ENCODE results near the gene STMN3. TPM values are rescaled to one million over a fixed set of nuclear protein-coding genes. Genes with fewer than 3 reads are reported as not detected.
"Not testable (repeated sequence)": the region's sequence is repeated elsewhere in the genome, so short reads cannot be mapped to it uniquely, and the experiment has no call there.

STMN3 gene
- total and polyA plus RNA-seq, 11 donors, result 2.9 to 15.6 (median 5.2) TPM

DNA sequence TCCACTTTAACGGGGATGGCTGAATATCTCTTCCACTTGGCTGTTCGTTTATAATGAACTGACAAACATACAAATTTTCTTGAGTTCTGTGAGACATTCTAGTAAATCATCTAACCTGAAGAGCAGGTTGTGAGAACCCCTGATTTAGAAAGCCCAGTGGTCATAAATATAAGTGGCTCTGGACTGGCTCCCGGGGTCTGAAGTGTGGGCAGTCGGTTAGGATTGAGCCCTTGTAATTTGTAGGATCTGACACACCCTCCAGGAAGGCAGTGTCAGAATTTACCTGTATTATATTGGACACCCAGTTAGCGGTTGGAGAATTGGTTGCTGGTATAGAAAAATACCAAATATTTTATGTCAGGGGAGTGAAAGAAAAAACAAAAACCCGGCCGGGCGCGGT is 19.5 kb downstream of the STMN3 start:
- ATAC-seq, result no peak
- H3K36me3 ChIP-seq, result no peaks in the 10 kb centered on the region
- peaks cover 0 to 58% (median 5%) of the 10 kb centered on the region in 12 donors for H3K4me1 ChIP-seq
- H3K9me3 ChIP-seq, result no peaks in the 10 kb centered on the region
- no peak overlapping the region for H3K4me3 ChIP-seq
- no peak for DNase-seq
- peak overlapping the region in 1 of 12 donors; percentile 46 for H3K27ac ChIP-seq
- WGBS, 4 donors, result 86 to 91% (median 88%) methylated on average over 9 of the region's 9 CpGs
- TF ChIP-seq POLR2A (IDR thresholded peaks at IDR 0.05), result no peak
- TF ChIP-seq, protein P1, sequence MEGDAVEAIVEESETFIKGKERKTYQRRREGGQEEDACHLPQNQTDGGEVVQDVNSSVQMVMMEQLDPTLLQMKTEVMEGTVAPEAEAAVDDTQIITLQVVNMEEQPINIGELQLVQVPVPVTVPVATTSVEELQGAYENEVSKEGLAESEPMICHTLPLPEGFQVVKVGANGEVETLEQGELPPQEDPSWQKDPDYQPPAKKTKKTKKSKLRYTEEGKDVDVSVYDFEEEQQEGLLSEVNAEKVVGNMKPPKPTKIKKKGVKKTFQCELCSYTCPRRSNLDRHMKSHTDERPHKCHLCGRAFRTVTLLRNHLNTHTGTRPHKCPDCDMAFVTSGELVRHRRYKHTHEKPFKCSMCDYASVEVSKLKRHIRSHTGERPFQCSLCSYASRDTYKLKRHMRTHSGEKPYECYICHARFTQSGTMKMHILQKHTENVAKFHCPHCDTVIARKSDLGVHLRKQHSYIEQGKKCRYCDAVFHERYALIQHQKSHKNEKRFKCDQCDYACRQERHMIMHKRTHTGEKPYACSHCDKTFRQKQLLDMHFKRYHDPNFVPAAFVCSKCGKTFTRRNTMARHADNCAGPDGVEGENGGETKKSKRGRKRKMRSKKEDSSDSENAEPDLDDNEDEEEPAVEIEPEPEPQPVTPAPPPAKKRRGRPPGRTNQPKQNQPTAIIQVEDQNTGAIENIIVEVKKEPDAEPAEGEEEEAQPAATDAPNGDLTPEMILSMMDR (IDR thresholded peaks at IDR 0.05), result no peak
- intact Hi-C loops (cut with DNase I), result no loop called here
- H3K27me3 ChIP-seq, result no peaks in the 10 kb centered on the region

- H3K9me3 ChIP-seq; intact Hi-C loops (cut with DNase I); H3K36me3 ChIP-seq; H3K27me3 ChIP-seq; H3K4me3 ChIP-seq: not testable (repeated sequence)
- 46 to 61% (median 60%) methylated on average over 10 of the region's 10 CpGs for WGBS, 4 donors
- ATAC-seq, result peak in 1 of 4 donors; percentile 14
- DNase-seq, result peak in 3 of 5 donors; percentile 42 to 51 (median 46)
- Histone ChIP-seq H3K4me1 (peaks cover 0 to 50% (median 10%) of the 10 kb centered on the region in 12 donors), H3K27ac (peak overlapping the region in 11 of 12 donors; percentile 8 to 75 (median 47))
- TF ChIP-seq POLR2A (IDR thresholded peaks at IDR 0.05), result peak in 1 of 2 donors; percentile 19
Measured at GRCh38 chr20:63631426-63631825, 21.8 kb downstream of the STMN3 start.

GRCh38 chr20:63630956-63631355 is 22.3 kb downstream of the STMN3 start:
- H3K27ac ChIP-seq, result peak overlapping the region in 11 of 12 donors; percentile 8 to 75 (median 47)
- H3K9me3 ChIP-seq; H3K36me3 ChIP-seq; intact Hi-C loops (cut with DNase I); H3K27me3 ChIP-seq; ATAC-seq; H3K4me3 ChIP-seq: not testable (repeated sequence)
- 89 to 96% (median 95%) methylated on average over 6 of the region's 6 CpGs for WGBS, 4 donors
- peaks cover 0 to 46% (median 11%) of the 10 kb centered on the region in 12 donors for H3K4me1 ChIP-seq
- DNase-seq, result peak in 2 of 5 donors; percentile 2 to 3

GRCh38 chr20:63628246-63628975 is 24.8 kb downstream of the STMN3 start:
- ATAC-seq (peak; percentile 48 to 73 (median 66)), DNase-seq (peak; percentile 63 to 77 (median 67))
- no peaks in the 10 kb centered on the region for H3K27me3 ChIP-seq
- H3K4me1 ChIP-seq, result peaks cover 0 to 39% (median 15%) of the 10 kb centered on the region in 12 donors
- H3K4me3 ChIP-seq, result peak overlapping the region; percentile 58 to 99 (median 88)
- H3K27ac ChIP-seq, result peak overlapping the region in 11 of 12 donors; percentile 66 to 99 (median 94)
- no peaks in the 10 kb centered on the region for H3K9me3 ChIP-seq
- intact Hi-C loops (cut with DNase I), result loop anchor here in 1 of 10 donors (10.0 kb wide), 1 partner anchor 236 kb away; the partner anchor contains the start of genes ABHD16B and TPD52L2
- 23 to 42% (median 30%) methylated on average over 22 of the region's 22 CpGs for WGBS, 4 donors
- no peaks in the 10 kb centered on the region for H3K36me3 ChIP-seq
- no peak for TF ChIP-seq POLR2A (IDR thresholded peaks at IDR 0.05)
- TF ChIP-seq, protein P1 (IDR thresholded peaks at IDR 0.05), result no peak

DNA sequence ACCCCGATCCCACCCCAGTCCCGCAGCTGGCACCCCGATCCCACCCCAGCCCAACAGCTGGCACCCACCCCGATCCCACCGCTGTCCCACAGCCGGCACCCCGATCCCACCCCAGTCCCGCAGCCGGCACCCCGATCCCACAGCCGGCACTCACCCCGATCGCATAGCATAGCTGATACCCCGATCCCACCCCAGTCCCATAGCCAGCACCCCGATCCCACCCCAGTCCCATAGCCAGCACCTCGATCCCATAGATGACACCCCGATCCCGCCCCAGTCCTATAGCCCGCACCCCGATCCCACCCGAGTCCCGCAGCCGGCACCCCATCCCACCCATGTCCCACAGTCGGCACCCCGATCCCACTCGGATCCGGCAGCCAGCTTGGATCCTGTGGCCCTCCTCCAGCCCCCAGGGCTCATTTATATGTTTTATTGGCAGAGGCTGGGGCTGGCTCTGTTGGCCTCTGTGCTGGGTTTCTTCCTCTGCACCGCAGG is 25.4 kb downstream of the STMN3 start:
- intact Hi-C loops (cut with DNase I), result loop anchor here in 3 of 10 donors (2.0 to 10.0 kb wide), 4 partner anchors 13 to 237 kb away; partner anchors contain the start of genes ABHD16B (in 1 of the 3), RTEL1 (in 1 of the 3) and TPD52L2 (in 1 of the 3)
- DNase-seq (peak in 3 of 5 donors; percentile 29 to 71 (median 42)), ATAC-seq (peak; percentile 8 to 19 (median 11))
- H3K36me3 ChIP-seq, result peaks cover 0 to 5% (median 0%) of the 10 kb centered on the region in 9 donors
- TF ChIP-seq, protein P1 (IDR thresholded peaks at IDR 0.05), result no peak
- no peak for TF ChIP-seq POLR2A (IDR thresholded peaks at IDR 0.05)
- H3K27me3 ChIP-seq, result no peaks in the 10 kb centered on the region
- 10 to 29% (median 16%) methylated on average over 23 to 28 of the region's 28 CpGs for whole genome bisulfite sequencing, 4 donors
- peak overlapping the region; percentile 88 to 99 (median 97) for H3K27ac ChIP-seq
- H3K4me1 ChIP-seq, result peaks cover 0 to 33% (median 15%) of the 10 kb centered on the region in 12 donors
- H3K9me3 ChIP-seq, result no peaks in the 10 kb centered on the region
- peak overlapping the region; percentile 58 to 99 (median 88) for H3K4me3 ChIP-seq
